Esophagus squamous epithelium (tissue), 5 donors: ENCODE data around the gene UGT1A4. TPM values are rescaled to one million over a fixed set of nuclear protein-coding genes. Genes with fewer than 3 reads are reported as not detected.

ENCODE experiments used
- DNase-seq: peaks from one replicate; lab custom pipeline; 2025; lab: John Stamatoyannopoulos, UW
- H3K27ac ChIP-seq, 4 donors: fragments of 200-600 bp; sonication (generic); one replicate each; pipeline ENCODE4 v1.5.1; 2016 to 2019; ENCODE audit warnings: mild to moderate bottlenecking in 1 of 4
- H3K27me3 ChIP-seq, 4 donors: fragments of 200-600 bp; sonication (generic); 1 replicate in 3 of 4; 2 replicates in 1 of 4; pipeline versions ENCODE4 v1.5.1 to v1.6.0; 2017 to 2021; ENCODE audit warnings: antibody characterized with exemption in 1 of 4
- H3K36me3 ChIP-seq, 3 donors: fragments of 200-600 bp; sonication (generic); one replicate each; pipeline ENCODE4 v1.5.1; 2016 to 2019
- H3K4me1 ChIP-seq, 3 donors: fragments of 200-600 bp; sonication (generic); one replicate each; pipeline ENCODE4 v1.5.1; 2017 to 2019
- H3K4me3 ChIP-seq, 4 donors: fragments of 200-600 bp; sonication (generic); 1 replicate in 3 of 4; 2 replicates in 1 of 4; pipeline ENCODE4 v1.5.1; 2016 to 2019; ENCODE audit warnings: mild to moderate bottlenecking in 2 of 4, moderate library complexity in 1 of 4
- H3K9me3 ChIP-seq, 3 donors: fragments of 200-600 bp; sonication (generic); one replicate each; pipeline ENCODE4 v1.5.1; 2016 to 2019
- POLR2A ChIP-seq, 4 donors: fragments of 450-650 bp; IDR thresholded peaks; one replicate each; pipeline ENCODE4 v1.6.1; 2017; ENCODE audit warnings: antibody characterized with exemption in 4 of 4, mild to moderate bottlenecking in 4 of 4, moderate library complexity in 3 of 4
- whole genome bisulfite sequencing, 2 donors: methylation state at CpG; one replicate each; pipeline ENCODE4 v1.1.5; 2018; 5-methylcytosine and 5-hydroxymethylcytosine counted together
- intact Hi-C: fragments of 100-400 bp; cut with DNase I; formaldehyde crosslinking; loops from one replicate; pipeline ENCODE4 v1.15.0; 2022
- total RNA-seq, 4 donors: library from RNA; depleted of rRNA; stranded (reverse); fragments of >200 nt; gene quantifications; one replicate each; pipeline ENCODE4 v1.1.0, GENCODE V29; 2016
- TF ChIP-seq, protein P1 (sequence below), 6 experiments: fragments of 450-650 bp in 4 of 6; fragments of 200-600 bp in 2 of 6; sonication (generic) in 2 of 6; IDR thresholded peaks; one replicate each; pipeline ENCODE4 v1.5.1; 2016 to 2019; ENCODE audit warnings: antibody characterized with exemption in 6 of 6, mild to moderate bottlenecking in 4 of 6, moderate library complexity in 4 of 6
- donor health status: DM: yes; HTN: yes; CAD: no.

Gene UGT1A4
- total RNA-seq, 4 donors from 2014 or later: 1.1 to 7.4 (median 3.4) TPM

DNA sequence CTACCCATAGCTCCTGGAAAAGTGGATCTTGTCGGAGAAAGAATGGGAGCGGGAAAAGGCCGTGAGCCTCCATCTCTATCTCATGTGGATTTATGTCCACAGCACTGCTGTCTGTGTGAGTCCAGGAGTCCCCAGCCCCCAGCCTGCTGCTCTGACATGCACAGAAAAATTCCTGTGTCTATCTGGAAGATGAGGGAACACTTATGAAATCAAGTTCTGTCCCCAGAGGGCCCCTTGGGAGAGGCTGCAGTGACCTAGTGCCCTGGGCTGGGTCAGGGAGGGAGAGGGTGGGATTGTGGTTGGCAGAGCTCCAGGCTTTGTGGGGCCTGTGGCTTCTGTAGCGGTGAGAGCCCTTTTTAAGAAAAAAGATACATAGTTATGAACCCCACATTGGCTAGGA is 98.2 kb downstream of the UGT1A4 start:
- 70 to 88% methylated on average over 4 of the region's 4 CpGs for WGBS, 2 donors

DNA sequence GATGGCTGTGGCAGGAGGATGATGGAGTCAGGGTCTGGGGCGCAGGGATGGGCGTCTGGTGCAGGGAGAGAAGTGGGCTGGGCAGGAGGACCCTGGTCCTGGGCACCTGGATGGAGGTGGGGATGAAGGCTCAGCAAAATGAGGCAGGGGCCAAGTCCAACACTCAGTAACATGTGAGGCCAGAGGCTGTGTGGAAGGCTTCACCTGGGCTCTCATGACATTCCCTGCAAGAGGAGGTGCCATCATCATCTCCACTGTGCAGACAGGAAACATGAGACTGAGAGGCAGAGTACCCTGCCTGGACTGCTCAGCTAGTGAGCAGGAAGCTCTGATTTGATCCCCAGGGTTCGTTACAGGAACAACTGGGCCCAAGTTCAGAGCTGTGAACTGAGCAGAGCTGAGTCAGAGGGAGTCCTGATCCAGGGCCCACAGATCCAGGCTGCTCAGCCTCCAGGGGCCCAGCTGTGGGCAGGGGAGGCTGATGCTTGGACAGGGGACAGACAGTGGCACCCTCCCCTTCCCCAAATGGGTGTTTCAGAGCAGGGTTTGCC is 98.9 kb downstream of the UGT1A4 start:
- intact Hi-C loops: no loop called here
- no peaks in the 10 kb centered on the region for H3K9me3 ChIP-seq
- DNase-seq: no peak
- 89 to 100% methylated on average over 2 of the region's 3 CpGs for WGBS, 2 donors
- no peak overlapping the region for H3K27ac ChIP-seq
- H3K36me3 ChIP-seq: no peaks in the 10 kb centered on the region
- TF ChIP-seq, protein P1, sequence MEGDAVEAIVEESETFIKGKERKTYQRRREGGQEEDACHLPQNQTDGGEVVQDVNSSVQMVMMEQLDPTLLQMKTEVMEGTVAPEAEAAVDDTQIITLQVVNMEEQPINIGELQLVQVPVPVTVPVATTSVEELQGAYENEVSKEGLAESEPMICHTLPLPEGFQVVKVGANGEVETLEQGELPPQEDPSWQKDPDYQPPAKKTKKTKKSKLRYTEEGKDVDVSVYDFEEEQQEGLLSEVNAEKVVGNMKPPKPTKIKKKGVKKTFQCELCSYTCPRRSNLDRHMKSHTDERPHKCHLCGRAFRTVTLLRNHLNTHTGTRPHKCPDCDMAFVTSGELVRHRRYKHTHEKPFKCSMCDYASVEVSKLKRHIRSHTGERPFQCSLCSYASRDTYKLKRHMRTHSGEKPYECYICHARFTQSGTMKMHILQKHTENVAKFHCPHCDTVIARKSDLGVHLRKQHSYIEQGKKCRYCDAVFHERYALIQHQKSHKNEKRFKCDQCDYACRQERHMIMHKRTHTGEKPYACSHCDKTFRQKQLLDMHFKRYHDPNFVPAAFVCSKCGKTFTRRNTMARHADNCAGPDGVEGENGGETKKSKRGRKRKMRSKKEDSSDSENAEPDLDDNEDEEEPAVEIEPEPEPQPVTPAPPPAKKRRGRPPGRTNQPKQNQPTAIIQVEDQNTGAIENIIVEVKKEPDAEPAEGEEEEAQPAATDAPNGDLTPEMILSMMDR (IDR thresholded peaks at IDR 0.05): no peak
- TF ChIP-seq POLR2A (IDR thresholded peaks at IDR 0.05): no peak
- no peaks in the 10 kb centered on the region for H3K27me3 ChIP-seq
- no peak overlapping the region for H3K4me3 ChIP-seq
- no peaks in the 10 kb centered on the region for H3K4me1 ChIP-seq

More for the DNA sequence above, 98.2 kb downstream of the UGT1A4 start:
- no peak overlapping the region for H3K4me3 ChIP-seq
- no peak overlapping the region for H3K27ac ChIP-seq
- intact Hi-C loops: no loop called here
- no peaks in the 10 kb centered on the region for H3K36me3 ChIP-seq
- no peak for DNase-seq
- no peak for TF ChIP-seq POLR2A (IDR thresholded peaks at IDR 0.05)
- TF ChIP-seq, protein P1 (IDR thresholded peaks at IDR 0.05): no peak
- H3K27me3 ChIP-seq: peaks cover 0 to 1% (median 0%) of the 10 kb centered on the region in 4 donors
- H3K9me3 ChIP-seq: no peaks in the 10 kb centered on the region
- H3K4me1 ChIP-seq: no peaks in the 10 kb centered on the region

DNA sequence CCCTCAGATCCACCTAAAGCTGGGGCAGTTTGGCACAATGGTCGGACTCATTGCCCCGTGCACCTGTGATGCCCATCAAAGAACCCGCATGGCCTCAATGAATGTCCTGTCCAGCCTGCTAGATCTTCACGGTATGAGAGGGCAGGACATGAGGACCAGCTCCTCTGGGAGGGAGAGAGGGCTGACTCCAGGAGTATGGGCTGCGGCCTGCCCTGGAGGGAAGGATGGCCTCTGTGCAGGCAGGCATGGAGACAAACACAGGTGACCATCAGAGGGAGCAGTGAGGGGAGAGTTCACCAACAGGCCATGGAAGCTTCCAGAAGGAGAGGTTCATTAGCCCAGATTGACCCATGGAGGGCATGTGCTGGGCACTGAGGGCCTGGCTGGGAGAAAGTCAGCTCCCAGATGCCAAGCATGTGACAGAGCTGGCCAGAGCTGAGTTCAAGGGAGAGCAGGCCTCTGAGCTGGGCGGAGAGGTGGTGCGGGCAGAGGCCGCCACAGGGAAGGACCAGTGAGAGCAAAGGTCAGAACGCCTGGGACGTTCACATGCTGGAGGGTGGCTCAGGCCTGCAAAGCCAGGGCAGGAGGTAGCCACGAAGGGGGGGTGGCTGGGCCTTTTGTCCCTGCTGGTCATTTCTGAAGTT is 99.6 kb downstream of the UGT1A4 start:
- Histone ChIP-seq H3K27ac (no peak overlapping the region), H3K27me3 (no peaks in the 10 kb centered on the region), H3K9me3 (no peaks in the 10 kb centered on the region), H3K4me1 (no peaks in the 10 kb centered on the region), H3K36me3 (no peaks in the 10 kb centered on the region), H3K4me3 (no peak overlapping the region)
- 90% methylated on average over 9 of the region's 11 CpGs; no CpG with 5 or more reads in 1 of the 2 donors for WGBS, 2 donors
- TF ChIP-seq, protein P1 (IDR thresholded peaks at IDR 0.05): no peak
- no peak for TF ChIP-seq POLR2A (IDR thresholded peaks at IDR 0.05)
- intact Hi-C loops: no loop called here
- no peak for DNase-seq

DNA sequence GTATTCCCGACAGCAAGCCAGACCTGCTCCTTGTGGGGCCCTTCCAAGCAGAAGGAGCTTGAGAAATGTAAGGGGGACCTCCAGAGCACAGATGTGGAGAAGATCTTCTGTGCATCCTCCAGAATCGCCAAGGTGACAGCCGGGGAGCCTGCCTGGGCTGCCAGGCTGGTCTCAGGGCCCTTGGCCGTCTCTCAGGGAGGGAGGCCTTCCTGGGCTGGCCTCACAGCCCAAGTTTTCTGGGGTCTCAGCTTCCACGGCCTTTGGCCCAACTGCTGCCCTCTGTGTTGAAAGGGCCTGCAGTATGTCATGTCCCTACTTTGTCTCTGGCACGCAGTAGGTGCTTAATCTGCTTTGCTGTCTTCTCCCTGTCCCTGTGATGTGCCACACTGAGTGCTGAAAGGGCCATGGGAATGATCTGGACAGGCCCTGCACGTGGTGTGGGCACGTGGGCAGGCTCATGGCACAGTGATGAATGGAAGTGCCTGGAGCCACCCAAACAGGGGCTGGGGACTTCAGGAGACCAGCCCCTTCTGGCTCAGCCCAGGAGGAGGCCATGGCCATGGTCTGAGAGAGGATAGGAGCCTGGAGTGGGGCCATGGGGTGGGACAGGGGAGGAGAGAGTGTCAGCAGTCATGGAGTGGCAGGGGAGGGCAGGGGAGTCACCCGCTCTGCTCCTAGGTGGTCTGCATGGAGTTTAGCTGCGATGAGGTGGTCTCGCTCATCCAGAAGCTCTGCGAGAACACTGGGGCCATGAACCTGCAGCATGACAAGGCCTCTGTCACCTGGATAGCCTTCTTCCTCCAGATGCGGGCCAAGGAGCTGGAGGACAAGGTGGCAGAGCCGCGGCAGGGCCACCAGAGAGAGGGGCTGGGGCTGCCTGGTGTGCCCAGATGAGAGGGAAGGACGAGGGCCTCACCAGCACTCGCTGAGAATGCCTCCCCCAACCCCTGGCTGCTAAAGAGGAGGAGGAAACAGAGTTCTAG is 100.4 kb downstream of the UGT1A4 start:
- no peak for TF ChIP-seq POLR2A (IDR thresholded peaks at IDR 0.05)
- TF ChIP-seq, protein P1 (IDR thresholded peaks at IDR 0.05): no peak
- Histone ChIP-seq H3K27me3 (no peaks in the 10 kb centered on the region), H3K27ac (no peak overlapping the region), H3K4me3 (no peak overlapping the region), H3K36me3 (no peaks in the 10 kb centered on the region), H3K4me1 (no peaks in the 10 kb centered on the region), H3K9me3 (no peaks in the 10 kb centered on the region)
- intact Hi-C loops: no loop called here
- WGBS, 2 donors: 72 to 74% methylated on average over 2 to 9 of the region's 17 CpGs
- DNase-seq: no peak
